NOMO-1 (cell line): ENCODE results near the gene WDR72.
"Not testable (repeated sequence)": the region's sequence is repeated elsewhere in the genome, so short reads cannot be mapped to it uniquely, and the experiment has no call there.

Experiments
- DNase-seq, 2 experiments: peaks; one replicate each; lab custom pipeline; 2025; ENCODE audit not compliant: unreplicated experiment in 2 of 2; lab: John Stamatoyannopoulos, UW

The WDR72 gene

DNA sequence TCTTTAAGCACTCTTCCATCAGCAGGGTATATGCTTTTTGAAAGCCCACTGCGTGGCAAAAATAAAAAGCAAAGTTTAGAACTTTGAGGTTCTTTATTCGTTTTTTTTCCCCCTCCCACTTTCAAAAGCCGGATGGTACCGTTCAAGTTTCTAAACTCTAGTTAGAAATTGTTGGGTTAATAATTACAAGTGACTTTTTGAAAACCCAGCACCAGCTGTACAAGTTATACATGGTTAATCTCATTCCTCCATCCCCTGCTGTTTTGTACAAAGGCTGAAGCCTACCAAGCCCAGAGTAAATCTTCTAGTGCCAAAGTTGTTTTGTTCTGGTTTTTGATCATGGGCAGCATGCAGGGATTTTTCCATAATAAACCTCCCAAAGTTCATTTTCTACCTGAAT lies 48.6 kb downstream of the WDR72 start:
- DNase-seq = no peak

DNA sequence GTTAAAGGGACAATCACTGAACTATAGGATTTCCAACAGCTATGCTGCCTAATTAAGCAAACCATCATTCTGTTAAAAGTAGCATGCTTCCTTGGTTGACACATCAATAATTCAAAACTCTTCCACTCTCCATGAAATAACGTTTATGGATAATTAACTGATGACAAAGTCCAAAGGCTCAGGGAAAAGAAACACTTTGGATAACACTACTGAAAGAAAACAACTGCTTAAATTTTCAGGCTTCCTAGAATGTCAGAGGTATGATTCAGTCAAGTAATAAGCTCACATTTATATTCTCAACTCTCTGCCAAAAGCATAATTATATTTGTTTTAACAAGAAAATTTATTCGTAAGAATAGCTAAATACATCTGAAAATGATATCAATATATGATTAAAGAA lies 49.6 kb downstream of the WDR72 start:
- no peak for DNase-seq

DNA sequence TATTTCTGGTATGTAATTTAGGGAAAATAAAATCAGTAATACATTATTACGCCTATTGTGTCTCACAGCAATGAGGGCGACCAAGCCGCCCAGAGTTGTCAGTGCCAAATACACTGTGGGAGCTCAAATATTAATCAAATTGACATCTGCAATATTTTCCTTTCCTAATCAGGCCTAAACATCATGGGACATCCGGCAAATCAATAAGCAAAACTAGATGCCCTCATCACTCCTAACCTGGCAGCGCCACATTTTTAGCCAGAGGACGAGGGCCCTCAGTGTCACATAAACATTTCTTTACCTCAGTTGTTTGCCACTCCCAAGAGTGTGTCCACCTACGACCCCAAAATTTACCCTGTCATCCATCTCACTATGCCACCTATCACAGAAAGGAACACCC lies 64.1 kb downstream of the WDR72 start:
- DNase-seq = no peak

DNA sequence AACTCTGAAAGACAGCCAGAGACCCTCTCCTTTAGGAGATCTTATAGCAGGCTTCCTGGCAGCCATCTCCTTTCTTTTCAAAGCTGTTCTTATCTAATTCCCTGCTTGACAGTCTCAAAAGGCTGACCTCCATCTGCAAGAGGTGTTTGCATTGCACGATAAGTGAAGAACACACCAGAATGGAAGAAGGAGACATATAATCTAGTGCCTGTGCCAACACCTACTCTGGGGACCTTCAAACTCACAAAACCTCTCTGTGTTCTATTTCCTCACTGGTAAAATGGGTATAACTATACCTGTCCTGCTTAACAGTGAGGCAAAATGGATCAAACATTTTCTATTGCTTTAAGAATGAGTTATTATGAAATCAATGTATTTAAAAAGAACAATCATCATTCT lies 65.0 kb downstream of the WDR72 start:
- DNase-seq = no peak

DNA sequence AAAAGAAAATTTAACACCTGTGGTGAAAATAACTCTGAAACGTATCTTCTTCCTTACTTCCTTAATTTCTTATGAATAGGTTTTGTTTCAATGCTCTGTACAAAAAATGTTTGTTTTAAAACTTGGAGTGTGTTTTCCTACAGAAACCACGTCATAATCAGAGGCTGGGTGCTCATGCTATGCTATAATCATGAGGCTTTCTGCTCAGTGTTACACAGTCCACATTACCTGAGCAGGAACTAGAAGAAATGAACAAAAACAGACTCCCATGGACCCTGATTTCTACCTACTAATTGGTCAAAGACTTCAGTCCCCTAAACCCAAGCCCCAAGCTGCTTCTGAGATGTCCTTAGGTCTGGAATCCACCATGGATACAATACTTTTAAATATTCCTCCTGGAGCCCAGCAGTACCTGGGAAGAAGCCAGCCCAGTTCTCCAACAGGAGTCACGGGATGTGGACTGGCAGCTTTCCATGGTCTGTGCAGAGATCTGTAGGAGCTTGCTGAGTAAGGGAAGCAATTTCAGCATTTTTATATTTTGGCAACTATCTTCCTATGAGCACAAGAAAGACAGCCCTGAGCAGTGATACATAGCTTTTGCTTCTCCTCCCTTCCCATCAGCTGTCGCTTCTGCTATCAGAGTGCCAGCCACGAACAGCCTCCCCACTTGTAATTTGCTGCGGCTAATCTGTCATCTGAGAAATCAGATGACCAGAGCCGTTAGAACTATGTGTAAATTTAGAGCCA lies 65.6 kb downstream of the WDR72 start:
- no peak for DNase-seq

DNA sequence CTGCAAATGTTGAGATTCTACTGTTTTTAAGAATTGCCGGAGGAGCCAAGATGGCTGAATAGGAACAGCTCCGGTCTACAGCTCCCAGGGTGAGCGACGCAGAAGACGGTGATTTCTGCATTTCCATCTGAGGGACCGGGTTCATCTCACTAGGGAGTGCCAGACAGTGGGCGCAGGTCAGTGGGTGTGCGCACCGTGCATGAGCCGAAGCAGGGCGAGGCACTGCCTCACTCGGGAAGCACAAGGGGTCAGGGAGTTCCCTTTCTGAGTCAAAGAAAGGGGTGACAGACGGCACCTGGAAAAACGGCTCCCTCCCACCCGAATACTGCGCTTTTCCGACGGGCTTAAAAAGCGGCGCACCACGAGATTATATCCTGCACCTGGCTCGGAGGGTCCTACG lies 75.3 kb downstream of the WDR72 start:
- DNase-seq = not testable (repeated sequence)

DNA sequence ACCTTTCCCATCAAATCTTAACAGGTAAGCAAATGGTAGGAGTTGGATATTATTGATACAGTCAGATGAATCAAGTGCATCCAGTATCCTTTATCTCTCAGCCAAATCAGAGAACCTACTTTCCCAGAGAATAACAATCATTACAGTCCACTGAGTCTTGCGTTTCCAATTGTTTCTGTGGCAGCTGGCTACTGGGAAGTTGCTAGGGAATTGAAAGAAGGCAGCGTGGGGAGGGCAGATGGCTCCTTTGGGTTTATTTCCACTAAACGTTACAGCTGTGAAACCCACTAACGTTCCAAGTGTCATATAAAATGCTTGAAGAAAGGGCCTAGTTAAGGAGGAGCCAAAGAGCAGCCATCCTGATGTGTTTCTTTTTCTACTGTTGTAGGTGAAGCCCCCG lies 78.4 kb downstream of the WDR72 start:
- no peak for DNase-seq

DNA sequence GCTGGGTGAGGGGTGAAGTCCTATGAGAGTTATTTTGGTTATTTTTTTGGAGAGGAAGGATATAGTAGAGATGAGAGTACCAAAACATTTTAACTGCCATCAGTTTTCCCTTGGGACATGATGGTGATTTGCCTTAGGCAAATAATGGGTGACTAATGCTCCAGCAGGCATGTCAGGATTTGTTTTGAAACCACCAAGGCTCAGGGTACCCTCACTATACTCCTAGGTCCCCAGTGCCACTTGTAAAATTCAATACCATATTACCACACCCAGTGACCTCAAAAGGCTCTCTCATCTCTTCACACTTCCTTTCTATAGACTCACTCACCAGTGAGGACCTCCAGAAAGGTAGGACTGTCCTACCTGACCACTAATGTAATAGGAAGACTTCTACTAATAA lies 83.6 kb downstream of the WDR72 start:
- DNase-seq = no peak

DNA sequence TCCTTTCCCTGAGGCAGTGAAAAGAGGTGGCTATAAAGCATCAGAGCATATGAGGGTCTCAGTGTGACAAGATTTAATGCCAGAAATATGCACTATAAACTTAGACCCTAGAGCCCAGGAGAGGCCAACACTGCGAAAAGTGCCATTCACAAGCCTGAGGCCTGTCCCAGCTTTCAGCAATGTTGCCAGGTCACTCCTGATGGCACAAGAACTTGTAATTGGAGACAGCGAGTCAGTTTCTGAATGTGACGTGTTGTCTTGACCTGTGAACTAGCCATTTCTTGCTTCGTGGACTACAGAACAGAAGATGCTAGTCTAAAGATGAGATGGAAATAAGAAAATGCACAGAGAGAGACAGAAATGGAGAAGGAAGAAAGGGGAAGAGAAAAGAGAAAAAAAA lies 87.9 kb downstream of the WDR72 start:
- no peak for DNase-seq

DNA sequence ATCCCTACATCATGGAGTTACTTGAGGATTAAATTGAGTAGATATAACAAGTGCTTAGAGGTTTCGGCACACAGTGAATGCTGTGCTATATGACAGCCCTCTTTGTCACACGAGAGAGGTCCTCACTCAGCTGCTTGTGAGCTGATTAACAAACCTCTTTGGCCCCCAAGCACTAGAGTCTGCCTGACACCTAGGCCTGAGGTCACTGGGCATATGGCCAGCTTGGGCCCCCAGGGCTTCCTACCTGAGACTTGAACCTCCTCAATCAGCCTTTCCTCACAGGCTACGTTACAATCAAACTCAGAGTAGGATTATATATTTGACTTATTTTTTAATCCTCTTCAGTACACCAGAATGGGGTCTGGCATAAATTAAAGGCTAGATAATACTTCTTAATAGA lies 88.8 kb downstream of the WDR72 start:
- DNase-seq = no peak

DNA sequence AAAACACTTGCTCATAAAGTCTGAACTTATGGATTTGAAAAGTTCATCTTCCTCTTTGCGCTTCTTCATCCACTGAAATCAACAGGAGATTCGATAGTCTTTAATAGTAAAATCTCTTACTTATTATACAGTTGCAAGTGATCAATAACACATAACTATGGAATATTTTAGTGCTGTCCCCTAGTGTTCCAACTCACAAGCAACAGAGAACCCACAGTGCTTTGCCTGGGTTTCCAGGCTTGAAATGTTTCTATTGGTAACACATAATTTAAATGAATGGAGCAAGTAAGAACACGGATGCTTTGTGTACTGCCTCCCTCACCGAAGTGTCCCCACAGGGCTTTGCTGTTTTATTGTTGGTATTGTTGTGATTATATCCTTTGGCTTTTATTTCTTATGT lies 93.5 kb downstream of the WDR72 start:
- no peak for DNase-seq

DNA sequence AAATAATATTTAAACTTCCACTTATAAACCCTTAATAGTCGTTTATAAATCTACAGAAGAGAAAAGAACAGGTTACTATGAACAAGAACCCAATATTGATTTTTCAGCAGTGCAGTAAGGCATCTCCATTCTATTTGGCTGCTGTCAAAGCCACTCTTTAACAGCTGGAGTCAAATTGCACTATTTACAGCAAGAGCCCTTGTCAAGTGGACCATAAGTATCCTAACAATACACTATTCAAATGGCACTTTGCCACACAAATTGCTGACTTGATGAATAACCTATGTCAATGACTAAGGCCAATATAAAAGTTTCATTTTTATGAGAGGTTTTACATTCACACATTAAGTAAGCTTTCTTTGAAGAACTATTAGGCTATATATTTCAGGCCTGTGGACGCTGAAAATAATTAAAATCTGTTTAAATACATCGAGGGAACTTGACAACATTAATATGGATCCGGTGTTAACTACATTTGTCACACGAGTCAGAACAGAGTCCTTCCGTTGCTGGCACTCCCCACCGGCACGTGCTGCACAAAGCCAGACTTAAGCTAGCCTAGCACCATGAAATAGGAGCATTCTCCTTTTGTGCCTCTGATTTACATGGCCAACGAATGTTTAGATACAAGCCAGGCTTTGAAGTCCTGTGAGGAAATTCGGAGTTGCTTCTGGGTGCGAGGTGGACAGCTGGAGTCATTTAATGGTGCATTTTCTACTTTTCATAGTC lies 100.5 kb downstream of the WDR72 start:
- no peak for DNase-seq

DNA sequence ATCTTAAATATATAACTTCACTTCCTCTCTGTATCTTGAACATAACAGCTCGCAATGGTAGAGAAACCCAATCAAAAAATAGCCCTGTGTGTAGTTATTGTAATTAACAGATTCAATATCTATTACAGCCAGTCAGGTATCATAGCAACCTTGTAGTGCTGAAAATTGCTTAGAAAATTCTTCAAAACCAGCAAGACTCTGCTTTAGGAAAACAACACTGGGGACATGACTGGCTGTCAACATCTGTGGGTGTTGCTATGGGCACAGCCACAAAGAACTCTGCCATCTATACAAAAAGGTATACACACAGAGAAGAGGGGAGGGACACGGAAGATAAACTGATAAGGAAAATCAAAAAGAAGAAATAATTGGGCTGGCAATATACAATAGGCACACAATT lies 101.2 kb downstream of the WDR72 start:
- no peak for DNase-seq

DNA sequence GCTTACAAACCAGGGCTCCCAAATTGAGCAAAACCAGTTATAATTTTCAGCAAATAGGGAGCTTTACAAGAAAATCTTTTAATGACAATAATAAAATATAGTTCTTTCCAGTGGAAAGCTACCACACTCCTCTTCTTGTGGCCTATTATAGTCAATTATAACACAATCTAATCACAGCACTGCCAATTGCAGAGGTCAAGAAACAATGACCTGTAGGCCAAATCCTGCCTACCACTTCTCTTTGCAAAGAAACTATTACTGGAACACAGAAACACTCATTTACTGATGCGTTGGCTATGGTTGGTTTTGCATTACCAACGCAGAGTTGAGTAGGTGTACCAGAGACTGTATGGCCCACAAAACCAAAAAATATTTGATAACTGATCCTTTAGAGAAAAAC lies 110.5 kb downstream of the WDR72 start:
- DNase-seq = no peak

DNA sequence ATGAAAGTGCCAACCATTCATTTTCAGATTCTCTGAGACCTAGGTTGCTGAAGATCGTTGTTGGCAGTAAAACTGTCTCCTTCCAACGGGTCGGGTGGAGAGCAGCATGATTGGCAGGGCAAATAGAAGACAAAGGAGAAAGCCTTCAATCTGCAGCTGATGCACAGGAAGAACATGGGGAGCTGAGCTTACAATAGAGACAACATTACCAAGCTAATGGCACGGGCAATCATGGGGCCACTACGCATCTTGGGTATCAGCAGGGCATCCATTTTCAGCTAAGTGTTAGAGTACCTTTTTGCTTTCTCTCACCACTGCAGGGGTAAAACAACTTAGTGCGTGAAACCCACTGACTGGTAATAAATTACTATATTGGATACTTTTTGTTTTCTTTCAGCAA lies 114.8 kb downstream of the WDR72 start:
- DNase-seq = no peak

DNA sequence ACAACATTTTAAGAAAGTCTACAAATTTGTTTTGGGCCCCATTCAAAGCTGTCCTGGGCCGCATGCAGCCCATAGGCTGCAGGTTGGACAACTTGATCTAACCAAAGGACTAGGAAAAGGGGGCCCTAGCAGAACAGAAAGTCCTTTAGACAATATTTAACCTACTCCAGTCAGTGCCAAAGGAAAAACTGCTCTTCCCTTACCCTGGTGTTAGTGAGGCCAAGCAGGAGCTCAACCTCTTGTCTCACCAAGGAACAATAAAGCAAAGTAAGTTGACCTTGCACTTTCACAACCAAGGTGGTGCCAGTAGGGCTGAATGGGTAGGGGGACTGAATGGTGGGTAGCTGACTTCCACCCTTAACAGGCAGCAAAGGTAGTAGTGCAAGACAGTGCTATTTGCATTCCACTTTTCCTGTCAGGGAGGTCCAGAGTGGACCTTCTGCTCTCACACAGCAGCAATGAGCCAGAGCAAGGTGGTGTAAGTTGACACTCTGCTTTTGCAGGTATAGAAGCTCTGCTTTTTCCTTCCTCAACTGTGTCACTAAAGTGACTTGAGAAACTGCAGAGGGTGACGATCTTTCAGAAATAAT lies 124.9 kb downstream of the WDR72 start:
- DNase-seq = no peak

DNA sequence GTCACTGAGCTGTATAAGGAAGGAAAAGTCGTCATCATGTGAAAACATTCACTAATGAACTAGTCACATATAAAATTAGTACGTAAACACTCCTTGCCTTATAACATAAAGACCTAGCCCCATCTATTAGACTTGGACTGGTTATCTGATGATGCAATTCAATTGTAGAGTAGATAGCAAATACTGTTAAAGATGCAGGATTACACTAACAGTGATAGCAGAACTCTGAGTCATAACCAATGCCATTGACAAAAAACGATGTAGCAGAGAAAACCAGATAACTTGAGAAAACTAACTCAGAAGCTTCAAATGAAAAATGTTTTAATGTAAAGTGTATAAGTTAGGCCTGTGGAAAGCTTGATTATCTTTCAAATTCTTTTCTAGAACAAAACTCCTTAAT lies 132.2 kb downstream of the WDR72 start:
- no peak for DNase-seq

DNA sequence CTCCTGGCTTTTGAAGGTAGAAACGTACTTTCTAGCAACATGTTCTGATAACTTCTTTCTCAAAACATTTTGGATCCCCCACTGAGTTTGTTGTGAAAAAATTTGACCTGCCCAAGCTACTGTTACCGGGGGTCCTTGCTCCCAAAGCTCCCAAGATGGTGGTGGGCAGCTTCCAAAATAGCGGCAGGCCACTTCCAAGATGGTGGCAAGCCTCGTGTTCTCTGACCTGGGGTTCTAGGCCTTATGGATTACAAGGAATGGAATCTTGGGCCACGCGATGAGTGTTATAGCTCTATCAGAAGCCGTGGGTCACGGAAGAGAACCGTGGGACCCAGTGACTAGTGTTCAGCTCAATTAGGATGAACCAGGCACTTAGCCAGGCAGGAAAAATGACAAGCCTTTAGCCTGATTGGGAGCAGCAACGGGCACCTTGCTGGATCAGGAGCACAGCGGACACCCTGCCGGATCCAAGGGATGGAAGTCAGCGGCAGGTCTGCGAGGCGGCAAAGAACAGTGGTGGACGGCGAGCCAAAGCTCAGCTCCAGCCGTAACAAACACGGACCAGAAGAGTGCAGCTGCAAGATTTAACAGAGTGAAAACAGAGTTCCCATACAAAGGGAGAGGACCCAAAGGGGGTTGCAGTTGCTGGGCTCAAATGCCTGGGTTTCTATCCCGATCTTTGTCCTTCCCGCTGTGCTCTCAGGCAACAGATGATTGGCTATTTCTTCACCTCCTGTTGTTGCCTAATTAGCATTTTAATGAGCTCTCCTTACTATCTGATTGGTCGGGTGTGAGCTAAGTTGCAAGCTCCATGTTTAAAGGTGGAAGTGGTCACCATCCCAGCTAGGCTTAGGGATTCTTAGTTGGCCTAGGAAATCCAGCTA lies 133.3 kb downstream of the WDR72 start:
- no peak for DNase-seq

DNA sequence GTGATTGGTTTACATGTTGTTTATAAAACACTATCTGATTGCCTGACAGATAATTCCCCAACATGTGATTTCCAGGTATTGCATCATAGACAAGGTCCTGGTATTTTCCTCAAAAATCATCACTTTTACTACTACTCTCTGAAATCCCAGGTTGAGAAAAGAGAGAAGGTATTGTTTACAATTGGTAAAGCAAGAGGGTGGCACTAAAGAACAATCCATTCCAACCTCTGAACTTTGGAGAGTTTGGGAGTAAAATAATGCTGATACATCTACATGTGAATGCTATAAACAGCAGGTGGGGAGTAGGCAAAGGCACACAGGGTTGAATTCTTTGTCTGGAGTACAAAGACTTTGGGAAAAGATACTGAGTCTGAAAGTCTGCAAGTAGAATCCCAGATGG lies 134.2 kb downstream of the WDR72 start:
- DNase-seq = no peak

DNA sequence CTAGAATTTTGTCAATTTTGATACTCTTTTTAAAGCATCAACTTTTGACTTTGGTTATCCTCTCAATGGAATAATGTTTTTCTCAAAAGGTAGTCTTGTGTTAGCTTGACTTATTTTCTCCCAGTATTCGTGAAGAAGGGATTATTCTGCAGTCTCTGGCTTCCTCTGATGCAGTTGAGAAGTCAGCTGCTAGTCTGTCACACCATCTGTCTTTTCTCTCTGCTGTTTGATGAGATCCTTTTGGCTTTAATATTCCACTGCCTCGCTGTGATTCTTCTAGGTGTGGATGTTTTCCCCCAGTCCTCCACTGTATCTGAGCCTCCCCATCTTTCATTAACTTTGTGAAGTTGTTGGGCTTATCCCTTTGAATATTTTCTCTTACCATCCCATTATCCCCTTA lies 141.0 kb downstream of the WDR72 start:
- no peak for DNase-seq
